ENCODE data around the gene KIAA0513.

The KIAA0513 gene

DNA sequence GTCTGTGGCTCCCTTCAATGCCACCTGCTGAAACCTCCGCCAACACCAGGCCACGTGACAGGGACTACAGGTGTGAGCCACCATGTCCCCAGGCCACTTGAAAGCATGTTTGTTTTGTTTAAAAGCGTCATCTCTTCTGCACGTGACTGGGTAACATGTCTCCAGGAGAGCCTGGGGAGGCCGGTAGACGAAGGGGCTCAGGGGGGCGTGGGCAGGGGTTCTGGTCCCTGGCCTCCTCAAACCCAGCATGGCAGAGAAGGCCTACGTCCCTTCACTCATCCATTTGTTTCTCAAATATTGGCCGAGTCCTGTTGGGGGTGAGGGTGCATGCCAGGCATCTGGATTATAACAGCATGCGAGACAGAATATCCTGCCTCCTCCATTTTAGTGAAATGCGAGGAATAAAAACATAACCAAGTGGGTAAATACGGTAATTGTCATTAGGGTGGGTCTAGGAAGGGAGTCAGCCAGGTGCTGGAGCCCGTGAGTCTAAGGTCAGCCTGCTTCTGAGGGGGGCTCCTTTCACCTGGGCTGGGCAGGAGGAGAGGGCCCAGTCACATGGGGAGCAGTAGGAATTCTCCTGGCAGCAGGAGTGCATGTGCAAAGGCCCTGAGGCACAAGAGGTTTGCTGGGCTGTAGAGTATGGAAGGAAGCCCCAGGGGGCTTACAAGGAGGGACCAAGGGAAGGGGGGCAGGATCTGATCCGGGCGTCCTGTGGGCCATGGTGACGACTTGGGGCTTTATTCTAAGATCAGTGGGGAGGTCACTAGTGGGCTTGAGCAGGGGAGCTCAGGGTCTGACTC is 111.4 kb downstream of the KIAA0513 start:
- DNase-seq, result no peak

DNA sequence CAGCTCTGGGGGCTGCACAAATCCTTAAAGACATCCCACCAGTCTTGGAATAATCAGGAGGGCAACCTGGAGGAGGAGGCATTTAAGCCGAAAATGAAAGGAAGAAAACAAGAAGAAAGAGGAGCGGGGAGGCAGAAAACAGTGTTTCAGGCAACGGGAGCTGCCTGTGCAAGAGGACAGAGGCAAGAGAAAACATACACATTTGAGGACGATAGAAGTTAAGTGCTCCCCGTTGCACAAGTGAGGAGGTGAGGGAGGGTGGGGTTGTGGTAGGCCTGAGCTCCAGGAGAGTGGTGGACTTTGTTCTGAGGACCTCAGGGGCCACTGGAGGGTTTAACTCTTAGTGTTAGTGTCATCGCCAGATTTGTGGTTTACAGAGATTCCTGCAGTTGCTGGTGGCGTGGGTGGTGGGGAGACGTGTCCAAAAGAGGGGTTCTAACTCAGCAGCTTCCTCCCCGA is 112.3 kb downstream of the KIAA0513 start:
- no peak for DNase-seq

DNA sequence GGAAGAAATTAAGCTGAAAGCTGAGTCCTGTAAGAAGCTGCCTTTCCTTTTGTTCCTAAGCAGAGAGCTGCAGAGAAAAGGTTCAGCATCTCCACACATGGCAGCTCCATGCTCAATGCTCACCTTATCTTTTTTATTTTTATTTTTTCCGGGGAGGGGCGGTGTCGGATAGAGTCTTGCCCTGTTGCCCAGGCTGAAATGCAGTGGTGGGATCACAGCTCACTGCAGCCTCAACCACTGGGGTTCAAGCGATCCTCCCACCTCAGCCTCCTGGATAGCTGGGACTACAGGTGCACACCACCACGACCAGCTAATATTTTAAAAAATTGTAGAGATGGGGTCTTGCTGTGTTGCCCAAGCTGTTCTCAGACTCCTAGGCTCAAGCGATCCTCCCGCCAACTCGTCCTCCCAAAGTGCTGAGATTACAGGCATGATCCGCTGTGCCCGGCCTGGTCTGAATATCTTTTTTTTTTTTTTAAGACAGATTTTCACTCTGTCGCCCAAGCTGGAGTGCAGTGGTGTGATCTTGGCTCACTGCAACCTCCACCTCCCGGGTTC is 112.9 kb downstream of the KIAA0513 start:
- DNase-seq, result no peak

GRCh38 chr16:85141491-85142128 is 114.0 kb downstream of the KIAA0513 start:
- DNase-seq, result no peak

GRCh38 chr16:85142129-85142513 is 114.5 kb downstream of the KIAA0513 start:
- no peak for DNase-seq

DNA sequence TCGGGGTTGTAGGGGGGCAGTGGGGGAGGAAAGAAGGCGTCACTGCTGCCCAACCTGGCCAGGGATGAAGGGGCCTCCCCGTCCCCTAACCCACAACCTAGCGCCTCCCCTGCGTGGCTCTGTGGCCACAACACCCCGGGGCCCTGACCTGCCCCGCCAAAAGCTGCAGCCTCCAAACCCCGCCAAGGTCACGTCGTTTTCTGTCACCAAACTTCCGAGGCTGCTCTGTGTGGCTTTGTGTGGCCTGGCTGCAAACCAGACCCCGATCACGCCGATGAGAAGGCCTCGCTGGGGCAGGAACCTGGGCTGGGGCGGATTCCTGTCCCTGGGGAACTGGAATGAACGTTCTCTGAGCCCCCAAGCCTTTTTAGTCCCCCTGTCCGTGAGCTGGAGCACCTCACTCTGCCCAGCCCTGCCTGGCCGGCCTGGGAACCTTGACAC is 115.2 kb downstream of the KIAA0513 start:
- no peak for DNase-seq
